Measurements from ENCODE around the gene MTRR.
A peak's percentile ranks its signal among the peaks of the same experiment; 100 is the strongest.

Gene MTRR

DNA sequence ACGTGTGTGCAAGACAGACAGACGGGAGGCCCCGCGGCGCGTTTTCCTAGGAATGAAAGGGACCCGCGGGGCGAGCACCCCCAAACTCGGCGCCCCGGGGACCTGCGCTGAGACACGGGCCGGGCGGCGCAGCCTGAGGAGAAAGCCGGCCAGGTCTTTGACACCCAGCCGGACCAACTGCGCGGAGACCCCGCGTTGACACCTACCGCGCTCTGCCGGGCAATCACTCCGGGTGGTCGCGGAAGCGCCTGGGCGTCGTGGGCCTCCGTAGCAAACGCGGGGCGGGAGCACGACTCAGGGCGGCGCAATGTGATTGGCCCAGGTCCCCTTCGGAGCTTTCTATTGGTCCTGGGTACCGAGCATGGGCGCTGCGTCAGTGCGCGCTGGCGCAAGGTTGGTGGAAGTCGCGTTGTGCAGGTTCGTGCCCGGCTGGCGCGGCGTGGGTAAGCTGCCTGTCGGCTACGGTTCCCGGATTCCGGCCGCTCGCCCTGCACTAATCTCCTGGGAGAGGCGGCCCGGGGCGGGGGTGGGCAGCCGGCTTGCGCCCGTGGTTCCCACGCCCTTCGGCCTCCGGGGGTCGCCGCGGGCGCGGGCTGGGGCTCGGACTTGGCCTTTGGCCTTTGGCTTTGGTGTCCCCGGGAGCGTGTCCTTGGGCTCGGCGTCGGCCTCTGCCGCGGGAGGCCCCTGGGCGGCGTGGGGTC, at the start of gene MTRR, which contains the start of gene FASTKD3:
Gene MTRR (plus strand): TSS at position 376 of the 701 bp plus-strand sequence. CDS start 1,647 bp downstream, outside the sequence.
Gene FASTKD3 (minus strand): TSS at position 259 of the 701 bp plus-strand sequence. CDS start 948 bp downstream, outside the sequence.
- peak; percentile 88 for DNase-seq

DNA sequence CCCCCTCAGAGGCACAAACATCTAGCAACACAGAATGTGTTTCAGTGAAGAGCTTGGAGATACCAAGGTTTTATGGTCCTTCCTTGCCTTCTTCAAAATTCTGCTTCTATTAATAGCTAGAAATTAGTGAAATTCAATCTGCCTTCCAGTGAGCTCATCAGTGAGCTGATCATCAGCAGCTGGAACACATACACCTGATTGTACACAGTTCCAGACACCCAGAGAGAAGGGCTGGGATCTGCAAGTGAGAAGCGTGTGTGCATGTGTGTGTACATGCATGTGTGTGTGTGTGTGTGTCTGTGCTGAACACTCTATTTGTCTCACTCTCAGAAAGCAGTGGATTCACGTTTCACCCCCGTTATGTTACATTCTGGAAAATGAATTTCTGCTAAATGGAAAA, 46.5 kb upstream of the MTRR start:
- DNase-seq = no peak

DNA sequence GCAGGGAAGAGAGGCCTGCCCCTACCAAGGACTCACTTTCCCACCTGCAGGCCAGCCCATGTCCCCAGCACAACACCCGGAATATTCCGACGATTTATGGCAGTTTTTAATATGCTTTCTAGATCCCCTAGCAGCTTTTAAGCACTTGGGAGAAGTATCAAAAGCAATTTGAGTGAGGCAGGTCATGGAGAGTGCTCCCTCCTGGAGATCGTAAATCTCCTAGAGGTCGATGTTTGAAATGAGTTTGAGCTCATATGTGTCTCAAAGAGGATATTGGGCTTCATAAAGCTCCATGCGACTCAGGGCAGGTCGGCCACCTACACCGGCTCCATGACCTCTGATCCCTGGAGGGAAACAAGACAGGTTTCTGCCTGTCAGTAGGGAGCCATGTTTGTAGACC, 45.4 kb upstream of the MTRR start:
- no peak for DNase-seq

DNA sequence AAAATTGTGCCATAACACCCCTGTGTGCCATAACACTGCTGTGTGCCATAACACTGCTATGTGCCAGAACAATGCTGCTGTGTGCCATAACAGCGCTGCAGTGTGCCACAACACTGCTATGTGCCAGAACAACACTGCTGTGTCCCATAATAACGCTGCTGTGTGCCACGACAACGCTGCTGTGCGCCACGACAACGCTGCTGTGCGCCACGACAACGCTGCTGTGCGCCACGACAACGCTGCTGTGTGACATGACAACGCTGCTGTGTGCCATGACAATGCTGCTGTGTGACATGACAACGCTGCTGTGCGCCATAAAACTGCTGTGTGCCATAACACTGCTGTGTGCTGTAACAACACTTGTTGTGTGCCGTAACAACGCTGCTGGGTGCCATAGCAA, 44.0 kb upstream of the MTRR start:
- DNase-seq = no peak

DNA sequence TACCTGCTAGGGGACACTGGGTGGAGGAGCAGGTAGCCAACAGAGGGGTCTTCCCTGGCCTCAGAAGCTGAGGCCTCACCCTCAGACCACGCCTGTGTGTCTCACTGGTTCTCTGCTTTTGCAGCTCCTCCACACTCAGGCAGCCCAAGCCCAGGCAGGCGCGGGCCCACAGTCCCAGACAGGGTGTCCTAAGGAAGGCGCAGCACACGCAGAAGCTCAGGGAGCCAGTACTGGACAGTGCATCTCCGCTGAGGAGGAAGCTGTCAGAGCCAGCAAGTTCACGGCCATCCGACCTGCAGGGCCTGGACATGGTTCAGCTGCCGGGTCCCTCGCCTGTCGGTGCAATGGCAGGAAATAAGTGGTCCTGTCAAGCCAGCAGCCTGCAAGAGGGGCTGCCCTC, 43.3 kb upstream of the MTRR start:
- no peak for DNase-seq

DNA sequence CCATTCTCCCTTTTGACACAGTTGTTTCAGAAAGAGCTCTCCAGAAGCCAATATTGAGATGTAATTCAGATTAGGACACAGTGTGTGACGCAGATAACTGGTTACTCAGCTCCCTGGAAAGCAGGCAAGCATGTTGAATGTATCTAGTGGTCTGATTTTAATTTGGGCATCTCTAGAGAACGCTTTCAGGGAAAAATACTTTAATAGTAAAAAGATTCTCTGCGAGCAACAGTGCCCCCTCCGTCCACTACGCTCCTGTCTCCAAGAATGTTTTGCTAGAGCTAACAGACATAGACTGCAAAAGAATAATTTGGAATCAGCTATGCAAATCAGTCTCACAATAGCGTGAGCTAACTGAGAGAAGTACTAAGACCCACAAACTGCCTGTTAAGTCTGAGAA, 41.3 kb upstream of the MTRR start:
- no peak for DNase-seq

- no peak for DNase-seq
Measured at GRCh38 chr5:7828269-7828668, 40.7 kb upstream of the MTRR start.

DNA sequence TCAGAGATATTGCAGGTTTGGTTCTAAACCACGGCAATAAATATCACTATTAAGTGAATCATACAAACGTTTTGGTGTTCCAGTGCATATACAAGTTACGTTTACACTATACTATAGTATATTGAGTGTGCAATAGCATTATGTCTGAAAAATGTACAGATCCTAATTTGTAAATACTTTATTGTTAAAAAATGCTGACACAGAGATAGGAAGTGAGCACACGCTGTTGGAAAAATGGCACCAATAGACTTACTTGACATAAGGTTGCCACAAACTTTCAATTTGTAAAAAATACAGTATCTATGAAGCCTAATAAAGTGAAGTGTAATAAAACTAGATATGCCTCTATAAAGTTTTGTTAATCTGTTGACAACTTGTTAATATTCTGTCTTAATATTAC, 34.0 kb upstream of the MTRR start:
- DNase-seq = no peak

GRCh38 chr5:7837403-7837802, 31.5 kb upstream of the MTRR start:
- DNase-seq = no peak

- DNase-seq = no peak
Measured at GRCh38 chr5:7842531-7842930, 26.4 kb upstream of the MTRR start.

DNA sequence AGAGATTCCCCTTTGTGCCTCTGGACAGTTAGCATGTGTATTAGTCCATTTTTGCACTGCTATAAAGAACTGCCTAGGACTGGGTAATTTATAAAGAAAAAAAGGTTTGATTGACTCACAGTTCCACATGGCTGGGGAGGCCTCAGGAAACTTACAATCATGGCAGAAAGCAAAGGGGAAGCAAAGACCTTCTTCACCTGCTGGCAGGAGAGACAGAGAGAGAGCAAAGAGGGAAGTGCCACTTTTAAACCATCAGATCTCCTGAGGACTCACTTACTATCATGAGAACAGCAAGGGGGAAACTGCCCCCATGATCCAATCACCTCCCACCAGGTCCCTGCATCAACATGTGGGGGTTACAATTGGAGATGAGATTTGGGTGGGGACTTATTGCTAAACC, 24.0 kb upstream of the MTRR start:
- no peak for DNase-seq

- DNase-seq = no peak
Measured at GRCh38 chr5:7845557-7845956, 23.4 kb upstream of the MTRR start.

- no peak for DNase-seq
Measured at GRCh38 chr5:7846327-7846726, 22.6 kb upstream of the MTRR start.

DNA sequence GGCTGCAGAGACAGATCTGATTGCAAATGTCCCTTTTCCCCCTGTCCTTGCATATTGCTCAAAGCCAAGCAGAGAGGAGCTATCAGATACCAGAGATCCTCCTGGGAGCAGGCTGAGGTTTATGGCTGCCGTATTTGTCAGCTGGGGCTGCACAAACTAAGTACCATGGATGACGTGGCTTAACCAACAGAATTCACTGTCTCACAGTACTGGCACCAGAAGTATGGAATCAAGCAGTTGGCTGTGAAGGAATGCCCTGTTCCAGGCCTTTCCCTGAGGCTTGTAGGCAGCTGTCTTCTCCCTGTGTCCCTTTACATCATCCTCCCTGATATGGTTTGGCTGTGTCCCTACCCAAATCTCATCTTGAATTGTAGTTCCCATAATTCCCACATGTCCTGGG, 20.7 kb upstream of the MTRR start:
- no peak for DNase-seq

DNA sequence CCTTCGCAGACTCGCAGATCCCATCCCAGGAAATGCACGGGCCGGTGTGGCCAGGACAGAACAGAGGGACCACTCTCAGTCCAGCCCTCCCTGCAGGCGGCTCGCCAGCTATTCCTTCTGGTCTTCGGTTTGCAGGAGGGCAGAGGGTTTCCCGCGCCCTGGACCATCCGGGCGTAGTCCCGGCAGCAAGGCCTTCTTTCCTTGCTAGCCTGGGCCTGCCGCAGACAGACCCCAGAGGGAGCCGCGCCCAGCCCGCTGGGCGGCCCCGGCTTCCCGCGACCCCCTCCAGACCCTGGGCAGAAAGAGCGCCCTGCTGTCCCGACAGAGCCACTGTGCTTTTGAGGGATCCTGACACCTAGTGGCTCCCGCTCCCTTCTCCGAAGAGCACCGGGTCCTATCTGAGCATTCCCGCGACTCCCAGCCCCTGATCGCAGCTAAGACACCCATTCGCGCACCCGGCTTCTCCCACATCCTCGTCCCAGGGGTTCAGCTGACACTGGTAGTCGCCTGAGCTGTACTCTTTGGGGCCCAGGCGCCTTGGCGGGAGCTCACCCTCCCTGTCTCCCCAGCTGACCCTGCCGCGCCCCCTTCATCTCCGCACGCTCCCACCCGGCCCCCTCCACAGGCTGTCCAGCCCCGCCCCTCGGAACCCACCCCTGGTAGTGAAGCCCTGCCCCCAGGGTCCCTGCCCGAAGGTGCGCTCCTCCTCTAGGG, 19.1 kb upstream of the MTRR start:
- DNase-seq = no peak

- no peak for DNase-seq
Measured at GRCh38 chr5:7850395-7851239, 18.3 kb upstream of the MTRR start, which contains the start of gene CFAP90. Gene CFAP90, minus strand, starts transcription at chr5:7851133. Its CDS starts 112 bp downstream, at chr5:7851021.

DNA sequence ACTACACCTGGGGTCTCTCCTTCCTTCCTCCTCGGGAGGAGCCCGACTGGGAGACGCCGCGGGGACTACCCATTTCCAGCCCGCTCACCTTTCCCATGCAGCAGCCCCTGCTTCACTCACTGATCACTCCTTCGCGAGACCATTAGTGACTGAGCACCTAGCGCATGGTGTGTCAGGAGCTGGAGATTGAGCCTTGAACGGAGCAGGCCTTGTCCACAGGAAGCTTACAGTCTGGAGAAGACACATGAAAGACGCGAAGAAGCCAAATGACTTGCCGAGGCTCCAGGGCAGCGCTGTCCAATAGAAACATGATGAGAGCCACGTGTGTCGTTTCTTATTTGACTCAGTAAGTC, 17.7 kb upstream of the MTRR start:
- no peak for DNase-seq

DNA sequence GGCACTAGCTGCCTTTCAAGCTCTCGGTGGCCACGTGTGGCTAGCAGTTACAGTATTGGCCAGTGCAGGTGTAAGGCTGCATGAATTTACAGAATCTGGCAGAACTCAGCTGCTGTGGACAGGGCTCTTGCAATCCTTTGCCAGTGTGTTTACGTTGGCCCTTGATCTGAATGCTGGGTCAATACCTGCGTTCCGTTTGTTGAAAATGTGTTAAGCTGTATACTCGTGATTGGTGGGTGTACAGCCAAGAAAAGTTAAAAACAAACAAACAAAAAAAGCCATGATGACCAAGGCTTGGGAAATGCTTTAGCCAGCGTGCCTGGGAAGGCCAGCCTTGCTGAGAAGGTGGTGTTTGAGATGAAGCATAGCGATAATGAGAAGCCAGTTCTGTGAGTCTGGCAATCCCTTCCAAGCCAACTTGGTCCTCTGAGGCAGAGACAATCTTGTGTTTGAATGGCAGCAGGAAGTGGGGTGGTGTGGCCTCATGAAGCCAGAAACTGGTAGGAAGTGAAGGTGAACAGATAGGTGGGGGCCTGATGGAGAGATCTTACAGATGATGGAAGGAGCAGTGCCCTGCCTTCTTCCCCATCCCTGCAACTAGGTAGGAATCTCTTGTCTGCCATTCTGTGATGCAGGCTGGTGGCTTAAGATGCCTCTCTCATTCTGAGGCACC, 17.2 kb upstream of the MTRR start:
- DNase-seq = no peak

GRCh38 chr5:7852542-7852941, 16.4 kb upstream of the MTRR start:
- DNase-seq = no peak

DNA sequence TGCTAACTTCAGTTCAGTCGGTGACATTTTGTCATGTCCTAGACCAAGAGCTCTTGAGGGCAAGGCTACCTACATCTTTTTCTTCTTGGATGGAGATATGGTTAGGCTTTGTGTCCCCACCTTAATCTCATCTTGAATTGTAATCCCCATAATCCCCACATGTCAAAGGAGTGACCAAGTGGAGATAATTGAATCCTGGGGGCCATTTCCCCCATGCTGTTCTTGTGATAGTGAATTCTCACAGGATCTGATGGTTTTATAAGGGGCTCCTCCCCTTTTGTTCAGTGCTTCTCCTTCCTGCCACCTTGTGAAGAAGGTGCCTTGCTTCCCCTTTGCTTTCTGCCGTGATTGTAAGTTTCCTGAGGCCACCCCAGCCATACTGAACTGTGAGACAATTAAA, 16.0 kb upstream of the MTRR start:
- DNase-seq = no peak

DNA sequence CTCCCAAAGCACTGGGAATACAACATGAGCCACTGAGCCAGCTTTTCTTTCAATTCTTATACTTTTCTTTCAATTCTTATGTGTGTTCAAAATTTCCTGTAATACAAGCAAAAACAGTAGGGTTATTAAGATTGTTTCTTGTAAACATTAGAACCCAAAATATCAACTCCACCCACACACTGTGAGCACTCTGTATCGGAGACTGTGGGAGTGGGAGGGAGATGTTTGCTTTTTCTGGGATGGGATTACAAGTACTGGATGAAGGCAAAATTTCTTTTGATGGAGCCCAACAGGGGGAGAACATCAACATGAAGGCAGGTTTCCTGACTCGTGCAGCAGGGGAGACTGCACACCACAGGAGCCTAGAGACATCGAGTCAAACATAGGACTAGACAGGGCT, 13.3 kb upstream of the MTRR start:
- no peak for DNase-seq

GRCh38 chr5:7856855-7857254, 12.1 kb upstream of the MTRR start:
- no peak for DNase-seq

DNA sequence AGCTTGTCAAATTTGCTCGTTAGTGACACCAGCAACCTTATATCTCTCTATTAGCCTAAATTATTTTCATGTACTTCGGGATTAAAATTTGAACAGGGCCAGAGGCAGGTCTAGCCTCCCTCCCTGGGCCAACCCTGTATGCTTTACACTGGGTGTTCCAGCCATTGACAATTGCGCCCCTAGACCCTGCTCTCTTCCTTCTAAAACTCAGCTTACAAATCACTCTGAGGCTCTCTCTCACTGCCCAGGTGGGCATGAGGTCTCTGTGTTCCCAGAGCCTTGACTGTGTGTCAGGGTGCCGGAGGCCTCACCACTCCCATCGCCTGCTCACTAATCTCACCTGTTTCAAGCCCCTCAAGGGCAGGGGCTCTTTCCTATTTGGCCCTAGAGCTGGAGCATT, 11.6 kb upstream of the MTRR start:
- DNase-seq = no peak
